RPMI7951 (cell line): ENCODE measurements around the gene C1orf232. TPM values are rescaled to one million over a fixed set of nuclear protein-coding genes. Genes with fewer than 3 reads are reported as not detected.

ENCODE experiments used
- DNase-seq: peaks from one replicate; pipeline ENCODE4 v3.0.0-alpha.2; 2012; ENCODE audit warnings: low read depth
- total RNA-seq: library from RNA; depleted of rRNA; stranded (reverse); fragments of >200 nt; shearing (Covaris generic); gene quantifications from 2 replicates; pipeline ENCODE4 v1.2.3, GENCODE V29; 2014; rRNA removed

The C1orf232 gene
- total RNA-seq, 1 experiment from 2014 or later, result not detected

DNA sequence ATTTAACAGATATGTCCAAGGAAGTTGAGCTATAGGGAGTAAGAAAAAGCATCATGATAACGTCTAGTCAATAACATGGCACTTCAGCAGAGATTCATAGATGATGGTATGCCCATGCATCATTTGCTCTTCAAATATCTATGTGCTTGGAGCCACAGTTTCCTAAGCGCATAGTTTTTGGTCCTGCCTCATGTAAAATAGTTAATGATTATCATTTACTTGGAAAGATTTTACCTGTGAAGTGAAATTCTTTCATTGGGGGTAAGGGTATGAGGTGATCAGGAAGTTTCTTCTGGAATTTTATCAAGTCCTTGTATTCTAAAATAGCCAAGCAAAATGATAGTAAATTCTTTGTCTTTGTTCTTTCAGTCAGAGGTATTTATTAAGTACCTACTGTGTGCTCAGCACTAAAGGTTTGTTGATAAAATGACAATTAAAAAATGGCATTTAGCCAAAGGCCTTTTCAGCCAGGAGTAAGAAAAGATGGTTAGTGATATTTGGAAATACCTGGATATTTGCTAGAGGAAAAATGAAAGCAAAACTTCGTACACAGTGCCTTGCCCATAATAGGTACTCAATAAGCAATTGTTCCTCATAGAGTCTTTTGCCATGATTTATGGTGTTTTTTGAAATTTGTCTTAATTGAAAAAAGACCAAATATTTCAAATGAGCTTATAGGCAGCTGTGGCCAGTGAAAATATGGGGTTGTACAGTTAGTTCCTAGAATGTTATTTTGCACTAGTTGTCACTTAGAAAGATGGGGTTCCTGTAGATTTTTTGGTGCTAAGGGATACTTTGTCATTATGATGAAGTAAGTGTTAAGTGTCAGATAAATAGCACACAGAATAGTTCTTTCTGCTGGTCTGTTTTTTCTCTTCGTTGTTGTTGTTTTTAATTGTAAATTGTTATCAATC lies 44.1 kb downstream of the C1orf232 start:
- no peak for DNase-seq

- peak; percentile 74 for DNase-seq
These were observed 45.5 kb downstream of the C1orf232 start for GRCh38 chr1:26122988-26123973.

DNA sequence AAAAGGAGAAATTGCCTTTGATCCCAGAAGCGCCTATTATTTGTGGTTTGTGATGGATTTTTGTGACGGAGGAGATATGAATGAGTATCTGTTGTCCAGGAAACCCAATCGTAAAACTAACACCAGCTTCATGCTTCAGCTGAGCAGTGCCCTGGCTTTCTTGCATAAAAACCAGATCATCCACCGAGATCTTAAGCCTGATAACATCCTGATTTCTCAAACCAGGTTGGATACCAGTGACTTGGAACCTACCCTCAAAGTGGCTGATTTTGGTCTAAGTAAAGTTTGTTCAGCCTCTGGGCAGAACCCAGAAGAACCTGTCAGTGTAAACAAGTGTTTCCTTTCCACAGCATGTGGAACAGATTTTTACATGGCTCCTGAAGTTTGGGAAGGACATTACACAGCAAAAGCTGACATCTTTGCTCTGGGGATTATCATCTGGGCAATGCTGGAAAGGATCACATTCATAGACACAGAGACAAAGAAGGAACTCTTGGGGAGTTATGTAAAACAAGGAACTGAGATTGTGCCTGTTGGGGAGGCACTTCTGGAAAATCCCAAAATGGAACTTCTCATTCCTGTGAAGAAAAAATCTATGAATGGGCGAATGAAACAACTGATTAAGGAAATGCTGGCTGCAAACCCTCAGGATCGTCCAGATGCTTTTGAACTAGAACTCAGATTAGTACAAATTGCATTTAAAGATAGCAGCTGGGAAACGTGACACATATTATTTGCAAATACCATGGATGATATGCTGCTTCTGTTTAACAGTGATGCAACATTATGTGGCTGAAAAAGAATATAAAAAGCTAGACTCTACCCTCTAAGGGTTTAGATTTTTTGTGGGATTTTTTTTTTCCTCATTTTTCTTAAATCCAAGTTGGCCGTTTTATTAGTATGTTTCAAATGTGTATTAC lies 46.6 kb downstream of the C1orf232 start:
- peak; percentile 50 for DNase-seq

- no peak for DNase-seq
These were observed 48.7 kb downstream of the C1orf232 start for GRCh38 chr1:26119892-26120608.

DNA sequence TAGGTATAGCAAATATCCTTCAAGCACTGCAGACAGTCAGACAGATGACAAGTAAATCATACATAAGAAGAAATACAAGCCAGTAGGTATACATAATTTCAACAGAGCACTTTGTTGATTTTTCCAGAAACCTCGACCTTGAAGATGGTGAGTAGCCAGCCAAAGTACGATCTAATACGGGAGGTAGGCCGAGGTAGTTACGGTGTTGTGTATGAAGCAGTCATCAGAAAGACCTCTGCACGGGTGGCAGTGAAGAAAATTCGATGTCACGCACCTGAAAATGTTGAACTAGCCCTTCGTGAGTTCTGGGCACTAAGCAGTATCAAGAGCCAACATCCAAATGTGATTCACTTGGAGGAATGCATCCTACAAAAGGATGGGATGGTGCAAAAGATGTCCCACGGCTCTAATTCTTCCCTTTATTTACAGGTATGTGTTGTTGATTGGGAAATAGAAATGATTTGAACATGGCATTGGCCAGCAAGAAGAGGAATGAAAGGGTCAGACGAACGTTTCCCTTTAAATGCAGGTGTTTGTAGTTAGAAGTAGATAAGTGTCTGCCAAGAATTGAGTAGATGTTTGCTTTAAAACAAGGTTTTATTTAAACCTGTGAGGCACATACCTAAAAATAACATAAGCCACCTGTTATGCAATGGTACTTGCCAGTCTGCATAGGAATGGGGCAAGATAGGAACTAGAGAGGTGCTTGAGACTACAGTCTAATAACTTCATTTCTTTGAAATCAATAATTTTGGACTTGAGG lies 54.4 kb downstream of the C1orf232 start:
- no peak for DNase-seq

Other genes starting within 250 kb of the C1orf232 start
- gene PAFAH2, start 170.9 kb downstream of the C1orf232 start, total RNA-seq, result 8.4 and 10.2 TPM in 2 replicates
- 2.2 and 4.1 TPM in 2 replicates for gene EXTL1, start 147.2 kb downstream of the C1orf232 start, total RNA-seq
- not detected in 2 replicates for gene SLC30A2, start 122.8 kb downstream of the C1orf232 start, total RNA-seq
- 0.12 TPM in 1 of 2 replicates, not detected in the other for gene TRIM63, start 101.3 kb downstream of the C1orf232 start, total RNA-seq
- 10.6 and 11.5 TPM in 2 replicates for gene PDIK1L, start 57.1 kb downstream of the C1orf232 start, total RNA-seq
- gene FAM110D, start 9.9 kb downstream of the C1orf232 start, total RNA-seq, result not detected in 2 replicates
- 26.4 and 32.1 TPM in 2 replicates for gene ZNF593, start 945 bp upstream of the C1orf232 start, total RNA-seq
- not detected in 2 replicates for gene ZNF593OS, start 2.9 kb upstream of the C1orf232 start, total RNA-seq
- under 0.01 and 0.12 TPM in 2 replicates for gene CNKSR1, start 8.5 kb upstream of the C1orf232 start, total RNA-seq
- gene CATSPER4, start 21.6 kb upstream of the C1orf232 start, total RNA-seq, result not detected in 2 replicates
- gene CEP85, start 65.2 kb upstream of the C1orf232 start, total RNA-seq, result 27.8 and 30.5 TPM in 2 replicates
- gene SH3BGRL3, start 111.1 kb upstream of the C1orf232 start, total RNA-seq, result 224 and 307 TPM in 2 replicates
- 4.7 and 5.7 TPM in 2 replicates for gene UBXN11, start 137.7 kb upstream of the C1orf232 start, total RNA-seq
- not detected in 2 replicates for gene CD52, start 149.0 kb upstream of the C1orf232 start, total RNA-seq
- not detected in 2 replicates for gene CRYBG2, start 185.2 kb upstream of the C1orf232 start, total RNA-seq
- gene ZNF683, start 203.8 kb upstream of the C1orf232 start, total RNA-seq, result not detected in 2 replicates
- gene LIN28A, start 241.9 kb upstream of the C1orf232 start, total RNA-seq, result not detected in 2 replicates